BE2C (cell line): ENCODE measurements around the gene CRYBB2.
A peak's percentile ranks its signal among the peaks of the same experiment; 100 is the strongest.
"Not testable (repeated sequence)": the region's sequence is repeated elsewhere in the genome, so short reads cannot be mapped to it uniquely, and the experiment has no call there.

Experiments
- DNase-seq: peaks from one replicate; pipeline ENCODE4 v3.0.0-alpha.2; 2020
- H3K27me3 ChIP-seq: fragments of 250-450 bp; sonication (Bioruptor Pico); 2 replicates; pipeline ENCODE4 v1.5.1; 2020; ENCODE audit warnings: mild to moderate bottlenecking
- H3K36me3 ChIP-seq: fragments of 250-450 bp; sonication (Bioruptor Pico); 2 replicates; pipeline ENCODE4 v1.5.1; 2020; ENCODE audit warnings: mild to moderate bottlenecking
- H3K4me1 ChIP-seq: fragments of 250-450 bp; sonication (Bioruptor Pico); 2 replicates; pipeline ENCODE4 v1.5.1; 2020
- H3K4me3 ChIP-seq: 2 replicates; pipeline ENCODE4 v1.5.1; 2011; ENCODE audit warnings: low read depth, low read length
- H3K9me3 ChIP-seq: fragments of 250-450 bp; sonication (Bioruptor Pico); 2 replicates; pipeline ENCODE4 v1.5.1; 2020
- TF ChIP-seq, protein P1 (sequence below): IDR thresholded peaks from 2 replicates; pipeline ENCODE4 v1.5.1; 2012; ENCODE audit warnings: mild to moderate bottlenecking, low read depth, low read length

CRYBB2 gene

DNA sequence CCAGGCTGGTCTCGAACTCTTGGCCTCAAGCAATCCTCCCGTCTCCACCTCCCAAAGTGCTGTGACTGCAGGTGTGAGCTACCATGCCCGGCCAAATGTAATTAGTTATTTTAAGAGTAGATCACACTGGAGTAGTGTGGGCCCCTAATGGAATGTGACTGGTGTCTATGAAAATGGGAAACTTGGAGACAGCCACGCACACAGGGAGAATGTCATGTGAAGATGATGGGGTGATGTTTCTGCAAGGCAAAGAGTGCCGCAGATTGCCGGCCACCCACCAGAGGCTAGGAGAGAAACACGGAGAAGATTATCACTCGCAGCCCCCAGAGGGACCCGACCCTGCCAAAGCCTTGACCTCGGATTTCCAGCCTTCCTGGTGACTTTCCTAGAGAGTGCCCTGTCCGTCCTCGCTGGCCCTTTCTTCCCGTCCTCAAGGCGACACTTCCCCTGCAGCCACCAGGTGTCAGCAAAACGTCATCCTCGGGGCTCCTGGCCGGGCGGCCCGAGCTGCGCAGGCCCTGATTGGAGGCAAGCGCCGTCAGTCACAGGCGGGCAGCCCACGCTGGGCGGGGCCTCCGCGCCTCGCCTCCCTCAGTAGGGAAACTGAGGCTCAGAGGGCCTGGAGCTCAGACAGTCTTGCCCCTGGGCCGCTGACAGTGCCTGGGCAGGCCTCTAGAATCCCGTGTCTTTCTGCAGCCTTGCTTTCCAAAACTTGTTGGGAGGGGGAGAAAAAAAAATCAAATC is 16.3 kb downstream of the CRYBB2 start:
- Histone ChIP-seq H3K4me1 (no peaks in the 10 kb centered on the region), H3K27me3 (no peaks in the 10 kb centered on the region), H3K9me3 (no peaks in the 10 kb centered on the region), H3K36me3 (no peaks in the 10 kb centered on the region), H3K4me3 (peak overlapping the region; percentile 39)
- peak; percentile 92 for DNase-seq
- TF ChIP-seq, protein P1, sequence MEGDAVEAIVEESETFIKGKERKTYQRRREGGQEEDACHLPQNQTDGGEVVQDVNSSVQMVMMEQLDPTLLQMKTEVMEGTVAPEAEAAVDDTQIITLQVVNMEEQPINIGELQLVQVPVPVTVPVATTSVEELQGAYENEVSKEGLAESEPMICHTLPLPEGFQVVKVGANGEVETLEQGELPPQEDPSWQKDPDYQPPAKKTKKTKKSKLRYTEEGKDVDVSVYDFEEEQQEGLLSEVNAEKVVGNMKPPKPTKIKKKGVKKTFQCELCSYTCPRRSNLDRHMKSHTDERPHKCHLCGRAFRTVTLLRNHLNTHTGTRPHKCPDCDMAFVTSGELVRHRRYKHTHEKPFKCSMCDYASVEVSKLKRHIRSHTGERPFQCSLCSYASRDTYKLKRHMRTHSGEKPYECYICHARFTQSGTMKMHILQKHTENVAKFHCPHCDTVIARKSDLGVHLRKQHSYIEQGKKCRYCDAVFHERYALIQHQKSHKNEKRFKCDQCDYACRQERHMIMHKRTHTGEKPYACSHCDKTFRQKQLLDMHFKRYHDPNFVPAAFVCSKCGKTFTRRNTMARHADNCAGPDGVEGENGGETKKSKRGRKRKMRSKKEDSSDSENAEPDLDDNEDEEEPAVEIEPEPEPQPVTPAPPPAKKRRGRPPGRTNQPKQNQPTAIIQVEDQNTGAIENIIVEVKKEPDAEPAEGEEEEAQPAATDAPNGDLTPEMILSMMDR, result peak; percentile 83

DNA sequence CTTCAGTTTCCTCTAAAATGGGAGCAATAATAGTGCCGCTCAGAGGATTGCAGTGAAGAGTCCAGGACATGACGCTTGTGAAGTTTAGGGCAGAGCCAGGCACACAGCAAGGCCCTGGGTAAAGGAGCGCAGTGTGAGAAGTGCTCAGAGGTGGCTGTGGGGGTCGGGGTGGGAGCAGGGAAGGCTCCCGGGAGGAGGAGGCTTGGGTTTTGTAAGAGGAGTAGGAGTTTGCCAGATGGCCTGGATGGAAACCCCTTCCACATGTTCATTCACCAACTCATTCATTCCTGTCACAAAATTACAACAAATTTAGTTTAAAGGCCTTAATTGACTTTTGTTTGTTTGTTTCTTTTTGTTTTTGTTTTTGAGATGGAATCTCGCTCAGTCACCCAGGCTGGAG is 17.0 kb downstream of the CRYBB2 start:
- TF ChIP-seq, protein P1, result no peak
- DNase-seq, result no peak
- Histone ChIP-seq H3K4me1 (no peaks in the 10 kb centered on the region), H3K9me3 (no peaks in the 10 kb centered on the region), H3K27me3 (no peaks in the 10 kb centered on the region), H3K36me3 (no peaks in the 10 kb centered on the region), H3K4me3 (peak overlapping the region; percentile 31)

DNA sequence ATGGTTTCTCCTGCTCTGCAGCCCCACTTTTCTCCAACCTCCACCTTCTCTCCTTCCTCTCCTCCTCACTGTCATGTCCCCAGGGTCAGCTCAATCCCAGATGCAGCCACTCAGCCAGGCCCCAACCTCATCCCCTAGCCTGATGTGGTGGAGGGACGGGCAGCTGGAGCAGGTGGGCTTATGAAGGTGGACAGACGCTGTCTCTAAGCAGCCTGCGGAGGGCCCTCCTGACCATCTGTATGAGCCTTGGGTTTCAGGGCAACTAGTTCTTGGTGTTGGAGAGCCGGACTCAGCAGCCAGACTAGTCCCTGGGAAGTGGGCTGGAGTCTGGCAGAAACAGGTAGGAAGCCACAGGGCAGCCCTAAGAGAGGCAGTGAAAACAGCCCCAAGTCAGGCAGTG is 18.1 kb downstream of the CRYBB2 start:
- H3K4me1 ChIP-seq, result no peaks in the 10 kb centered on the region
- H3K4me3 ChIP-seq, result no peak overlapping the region
- H3K36me3 ChIP-seq, result no peaks in the 10 kb centered on the region
- DNase-seq, result no peak
- TF ChIP-seq, protein P1, result no peak
- no peaks in the 10 kb centered on the region for H3K9me3 ChIP-seq
- no peaks in the 10 kb centered on the region for H3K27me3 ChIP-seq

DNA sequence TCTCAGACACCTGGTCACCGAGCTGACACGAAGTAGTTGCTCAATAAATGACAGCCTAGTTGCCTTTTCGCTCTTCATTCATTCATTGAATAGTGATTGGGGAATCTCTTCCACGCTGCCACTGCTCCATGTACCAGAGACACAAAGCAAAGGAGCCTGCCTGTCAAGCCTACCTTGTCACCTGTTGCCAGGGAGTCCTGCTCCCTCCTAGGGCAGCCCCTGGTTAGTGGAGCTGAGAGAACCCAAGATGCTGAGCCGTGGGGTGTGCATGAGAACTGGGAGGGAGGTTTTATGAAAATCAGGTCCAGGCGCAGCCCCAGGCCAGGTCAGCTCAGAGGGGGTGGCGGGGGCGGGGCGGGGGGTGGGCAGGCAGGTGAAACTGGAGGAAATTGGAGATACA is 18.6 kb downstream of the CRYBB2 start:
- H3K9me3 ChIP-seq, H3K36me3 ChIP-seq, H3K4me1 ChIP-seq, H3K4me3 ChIP-seq, H3K27me3 ChIP-seq, DNase-seq: not testable (repeated sequence)

DNA sequence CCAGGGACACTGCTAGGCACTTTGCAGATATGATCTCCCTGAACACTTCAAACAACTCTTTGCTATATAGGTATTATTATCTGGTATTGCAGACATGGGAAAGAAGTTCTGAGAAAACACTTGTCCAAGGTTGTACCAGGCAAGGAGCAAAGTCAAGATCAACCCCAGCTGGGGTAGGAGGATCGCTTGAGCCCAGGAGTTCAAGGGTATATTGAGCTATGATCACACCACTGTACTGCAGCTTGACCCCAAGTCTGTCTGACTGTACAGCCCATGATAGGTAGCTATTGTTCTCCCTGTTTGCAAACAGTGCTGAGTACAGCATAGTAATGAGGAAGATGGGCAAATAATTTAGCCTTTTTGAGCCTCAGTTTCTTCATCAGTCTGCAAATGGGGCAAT is 35.7 kb downstream of the CRYBB2 start:
- not testable (repeated sequence) for DNase-seq, H3K9me3 ChIP-seq, H3K4me1 ChIP-seq, H3K27me3 ChIP-seq, H3K36me3 ChIP-seq, H3K4me3 ChIP-seq

DNA sequence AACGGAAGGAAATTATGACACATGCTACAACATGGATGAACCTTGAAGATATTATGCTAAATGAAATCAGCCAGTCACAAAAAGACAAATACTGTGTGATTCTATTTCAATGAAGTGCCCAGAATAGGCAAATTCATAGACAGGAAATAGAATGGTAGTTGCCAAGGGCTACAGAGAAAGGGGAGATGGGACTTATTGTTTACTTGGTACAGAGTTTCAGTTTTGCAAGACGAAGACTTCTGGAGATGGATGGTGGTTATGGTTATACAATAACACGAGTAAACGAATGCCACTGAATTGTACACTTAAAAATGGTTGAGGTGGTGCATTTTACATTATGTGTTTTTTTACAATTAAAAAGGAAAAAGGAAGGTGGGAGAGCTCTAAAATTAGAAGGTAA is 48.1 kb downstream of the CRYBB2 start:
- not testable (repeated sequence) for H3K4me1 ChIP-seq, H3K27me3 ChIP-seq, H3K4me3 ChIP-seq, DNase-seq, H3K36me3 ChIP-seq, H3K9me3 ChIP-seq

DNA sequence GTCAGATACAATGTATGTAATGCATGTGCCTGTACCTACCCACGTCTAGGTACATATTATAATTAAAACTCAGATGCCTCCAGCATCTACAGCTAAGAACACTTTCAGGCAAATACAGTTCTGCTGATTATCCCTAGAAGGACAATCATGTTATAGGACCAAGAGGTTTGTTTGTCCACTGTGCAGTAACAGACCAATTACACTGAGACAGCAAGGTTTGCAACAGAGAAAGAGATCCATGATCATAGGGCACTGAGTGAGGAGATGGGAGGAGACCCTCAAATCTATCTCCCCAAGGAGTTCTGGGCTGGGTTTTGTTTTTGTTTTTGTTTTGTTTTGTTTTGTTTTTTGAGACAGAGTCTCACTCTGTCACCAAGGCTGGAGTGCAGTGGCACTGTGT is 49.5 kb downstream of the CRYBB2 start:
- H3K4me1 ChIP-seq, H3K27me3 ChIP-seq, H3K4me3 ChIP-seq, H3K36me3 ChIP-seq, H3K9me3 ChIP-seq, DNase-seq: not testable (repeated sequence)

DNA sequence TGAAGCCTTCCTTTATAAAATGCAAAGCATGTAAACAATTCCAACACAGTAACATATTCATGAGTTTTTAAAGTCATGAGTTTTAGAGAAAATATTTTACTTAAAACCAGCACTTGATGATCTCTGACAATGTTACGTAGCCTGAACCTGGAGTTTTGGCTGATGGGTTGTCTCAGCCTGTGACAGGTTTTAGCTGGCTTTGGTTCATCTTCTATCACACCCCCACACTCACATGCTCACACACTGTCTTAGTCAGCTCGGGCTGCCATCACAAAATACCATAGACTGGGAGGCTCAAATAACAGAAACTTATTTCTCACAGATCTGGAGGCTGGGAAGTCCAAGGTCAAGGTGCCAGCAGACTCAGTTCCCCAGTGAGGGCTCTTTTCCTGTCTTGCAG is 50.6 kb downstream of the CRYBB2 start:
- H3K36me3 ChIP-seq, DNase-seq, H3K4me3 ChIP-seq, H3K9me3 ChIP-seq, H3K27me3 ChIP-seq, H3K4me1 ChIP-seq: not testable (repeated sequence)

DNA sequence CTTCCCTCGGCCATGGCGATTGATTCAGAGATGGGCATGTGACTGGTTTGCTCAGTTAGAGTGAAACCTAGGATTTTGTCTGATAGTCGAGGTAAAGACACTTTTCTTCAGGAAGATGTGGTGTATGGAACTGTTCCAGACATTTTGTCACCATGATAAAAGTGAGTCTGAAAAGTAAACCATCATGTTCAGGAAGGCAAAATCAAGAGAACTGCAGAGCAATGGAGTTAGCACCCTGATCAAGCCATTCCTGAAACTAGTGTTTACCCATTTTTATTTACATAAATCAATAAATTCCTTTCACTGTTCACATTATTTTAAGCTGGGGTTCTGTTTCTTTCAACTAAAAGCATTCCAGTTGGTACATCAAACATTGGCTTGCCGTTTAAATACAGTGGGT is 53.8 kb downstream of the CRYBB2 start:
- H3K36me3 ChIP-seq, DNase-seq, H3K9me3 ChIP-seq, H3K4me1 ChIP-seq, H3K27me3 ChIP-seq, H3K4me3 ChIP-seq: not testable (repeated sequence)

DNA sequence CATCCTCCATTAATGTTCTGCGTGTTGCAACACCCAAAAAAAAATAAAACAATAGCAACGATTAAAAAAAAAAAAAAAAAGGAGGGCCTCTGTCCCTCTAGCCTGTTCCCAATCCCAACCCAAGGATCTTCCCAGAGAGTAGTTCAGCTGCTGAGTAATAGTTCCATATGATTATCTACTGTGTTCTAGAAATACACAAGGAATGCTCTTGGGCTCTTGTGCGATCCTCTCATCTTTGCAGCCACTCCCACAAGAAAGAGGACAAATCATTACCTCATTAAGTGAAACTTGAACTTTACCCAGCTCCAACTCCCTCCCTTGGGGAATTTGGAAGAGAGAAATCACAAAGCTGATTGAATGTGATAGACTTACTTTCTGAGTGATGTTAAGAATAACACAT is 54.5 kb downstream of the CRYBB2 start:
- not testable (repeated sequence) for H3K36me3 ChIP-seq, H3K4me1 ChIP-seq, H3K4me3 ChIP-seq, DNase-seq, H3K9me3 ChIP-seq, H3K27me3 ChIP-seq

DNA sequence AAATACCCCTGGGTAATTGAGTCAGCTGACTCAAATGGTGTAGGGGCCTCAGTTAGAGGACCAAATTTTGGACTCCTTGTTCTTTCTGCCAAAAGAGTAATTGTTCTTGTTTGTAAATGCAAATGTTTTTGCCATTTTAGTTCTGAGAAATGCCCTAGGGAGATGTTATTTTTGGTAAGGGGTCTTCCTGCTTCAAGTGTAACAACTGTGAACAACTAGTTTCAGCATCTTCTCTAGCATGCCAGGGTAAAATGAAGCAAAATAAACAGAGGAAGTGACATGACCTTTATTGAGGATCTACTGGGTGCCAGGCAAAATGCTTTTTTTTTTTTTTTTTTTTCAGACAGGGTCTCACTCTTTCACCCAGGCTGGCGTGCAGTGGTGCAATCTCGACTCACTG is 60.7 kb downstream of the CRYBB2 start:
- H3K9me3 ChIP-seq, H3K36me3 ChIP-seq, H3K4me3 ChIP-seq, DNase-seq, H3K4me1 ChIP-seq: not testable (repeated sequence)
- peaks cover 41% of the 10 kb centered on the region for H3K27me3 ChIP-seq
